HG02610 (cell line): ENCODE data around the gene NUP50.

Experiments used
- ATAC-seq: cut with Tn5 transposase; IDR thresholded peaks from one replicate; pipeline ENCODE4 v1.9.1; 2021; ENCODE audit warnings: mild to moderate bottlenecking, moderate library complexity; ENCODE audit not compliant: unreplicated experiment

The NUP50 gene

DNA sequence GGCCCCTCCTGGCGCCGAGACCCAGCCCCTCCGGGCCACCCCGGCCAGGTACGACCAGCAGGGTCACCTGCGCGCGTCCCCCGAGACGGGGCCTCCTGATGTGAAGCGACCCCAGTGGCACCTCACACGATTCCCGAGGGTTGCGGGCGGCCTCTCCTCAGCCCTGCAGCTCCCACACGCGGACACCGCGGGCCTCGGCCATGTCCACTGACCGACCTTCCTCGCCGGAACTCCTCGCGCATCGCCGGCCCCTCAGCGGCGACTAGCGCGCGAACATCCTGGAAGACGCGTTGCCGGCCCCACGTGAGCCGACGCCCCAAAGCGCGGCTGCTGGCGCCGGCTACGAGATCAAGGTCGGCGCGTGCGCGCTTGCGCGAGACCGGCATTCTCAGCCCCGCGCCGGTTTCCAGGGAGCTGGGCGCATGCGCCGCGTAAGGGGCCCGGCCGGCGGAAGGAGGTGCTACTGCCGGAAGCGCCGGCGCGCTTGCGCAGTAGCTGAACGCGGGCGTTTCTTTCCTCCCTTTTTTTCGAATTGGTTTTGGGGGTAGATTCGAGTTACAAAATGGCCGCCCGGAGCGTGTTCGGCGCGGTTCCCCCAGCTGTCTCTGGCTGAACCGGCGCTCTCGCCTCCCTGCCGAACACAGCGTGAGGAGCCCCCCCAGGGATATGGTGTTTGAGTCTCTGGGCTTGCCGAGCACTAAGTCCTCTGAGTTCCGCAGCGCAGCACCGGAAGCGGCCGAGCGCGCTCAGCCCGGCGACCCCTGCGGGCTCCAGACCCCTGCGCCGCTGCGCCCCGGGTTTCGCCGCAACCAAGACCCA, at the start of gene NUP50:
NUP50 (plus strand) TSS at position 475 of the 819 bp plus-strand sequence. CDS start 4,253 bp downstream, outside the sequence.
- peak; percentile 71 for ATAC-seq

GRCh38 chr22:45120440-45120839, 43.3 kb upstream of the NUP50 start:
- ATAC-seq: no peak

DNA sequence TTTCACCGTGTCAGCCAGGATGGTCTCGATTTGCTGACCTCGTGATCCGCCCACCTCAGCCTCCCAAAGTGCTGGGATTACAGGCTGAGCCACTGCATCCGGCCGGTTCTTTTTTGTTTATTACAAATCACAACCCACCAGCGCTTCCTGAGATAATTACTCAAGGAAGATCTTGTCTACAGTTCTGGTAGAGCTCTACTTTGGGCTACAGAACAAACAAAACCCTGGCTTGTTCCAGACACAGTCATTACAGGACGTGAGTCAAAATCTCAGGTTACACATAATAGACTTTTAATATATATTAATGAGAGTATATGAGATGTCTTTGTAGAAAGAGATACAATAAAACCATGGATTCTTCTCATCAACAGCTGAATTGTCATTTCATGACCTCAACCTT, 42.8 kb upstream of the NUP50 start:
- no peak for ATAC-seq

- ATAC-seq: no peak
Measured at GRCh38 chr22:45124176-45124847, 39.4 kb upstream of the NUP50 start.

DNA sequence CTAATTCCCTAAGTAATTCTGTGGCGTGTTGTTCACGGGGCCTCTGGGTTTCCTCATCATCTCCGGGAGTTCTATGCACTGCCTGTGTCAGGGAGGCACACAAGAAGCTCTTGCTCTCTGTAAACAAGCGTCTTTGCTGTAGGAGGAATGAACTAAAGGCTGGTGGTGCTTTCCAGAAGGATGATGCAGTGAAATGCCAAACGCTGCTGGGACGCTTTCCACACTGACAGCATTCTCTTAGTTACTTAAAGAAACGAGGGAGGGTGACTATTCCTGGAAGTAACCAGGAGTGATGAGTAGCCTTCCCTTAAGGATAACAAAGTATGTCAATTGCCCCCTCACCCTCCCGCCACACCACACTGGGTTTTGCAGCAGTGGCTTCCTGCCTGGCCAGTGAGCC, 38.5 kb upstream of the NUP50 start:
- ATAC-seq: no peak

DNA sequence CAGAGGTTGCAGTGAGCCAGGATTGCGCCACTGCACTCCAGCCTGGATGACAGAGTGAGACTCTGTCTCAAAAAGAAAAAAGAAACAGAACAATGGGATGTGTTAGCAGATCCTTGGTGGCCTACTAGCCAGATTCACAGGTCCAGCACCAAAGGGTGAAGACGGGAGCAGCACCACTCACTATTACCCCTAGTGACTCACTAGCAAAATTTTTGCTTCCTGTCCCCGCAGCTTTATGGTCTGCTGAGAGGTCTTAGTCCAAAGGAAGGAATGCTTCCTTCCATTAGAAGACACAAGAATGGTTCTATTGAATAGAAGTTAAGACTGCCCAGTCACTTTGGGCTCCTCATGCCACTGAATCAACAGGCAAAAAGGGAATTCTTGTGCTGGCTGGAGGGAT, 35.9 kb upstream of the NUP50 start:
- ATAC-seq: no peak

DNA sequence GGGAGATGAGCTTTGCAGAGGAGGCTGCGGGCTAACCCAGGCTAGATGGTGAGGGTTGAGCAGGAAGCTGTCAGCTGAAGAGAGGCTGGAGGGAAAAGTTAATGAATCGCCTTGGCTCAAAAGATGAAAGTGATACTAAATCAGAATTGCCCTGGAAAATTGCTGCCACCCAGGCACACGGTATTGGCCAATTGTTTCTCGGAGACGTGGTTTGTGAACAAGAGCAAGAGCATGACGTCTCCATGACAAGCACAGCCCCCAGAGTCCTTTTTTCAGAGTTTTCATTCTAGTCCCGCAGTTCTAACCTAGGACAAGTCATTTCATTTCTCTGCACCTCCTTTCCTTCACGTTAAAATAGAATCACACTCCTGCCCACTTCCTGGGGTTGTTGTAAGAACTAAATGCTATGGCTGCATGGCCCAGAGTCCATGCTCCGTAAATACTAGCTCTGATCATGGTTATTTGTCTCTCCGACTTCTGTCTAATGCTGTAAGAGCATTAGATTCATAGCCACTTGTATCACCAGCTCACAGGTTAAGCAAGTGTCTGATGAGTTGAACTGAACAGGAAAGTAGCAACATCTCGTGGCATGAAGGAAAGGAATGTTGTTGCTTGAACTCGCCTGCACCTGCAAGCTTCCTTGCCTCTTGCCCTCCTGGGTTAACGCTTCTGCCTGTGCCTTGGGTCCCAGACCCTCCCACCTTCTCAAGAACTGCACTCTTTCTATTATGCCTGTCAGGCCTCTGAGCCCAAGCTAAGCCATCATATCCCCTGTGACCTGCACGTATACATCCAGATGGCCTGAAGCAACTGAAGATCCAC, 33.8 kb upstream of the NUP50 start:
- ATAC-seq: no peak

- ATAC-seq: no peak
Measured at GRCh38 chr22:45130891-45131290, 32.8 kb upstream of the NUP50 start.

GRCh38 chr22:45131749-45132148, 32.0 kb upstream of the NUP50 start:
- ATAC-seq: no peak

DNA sequence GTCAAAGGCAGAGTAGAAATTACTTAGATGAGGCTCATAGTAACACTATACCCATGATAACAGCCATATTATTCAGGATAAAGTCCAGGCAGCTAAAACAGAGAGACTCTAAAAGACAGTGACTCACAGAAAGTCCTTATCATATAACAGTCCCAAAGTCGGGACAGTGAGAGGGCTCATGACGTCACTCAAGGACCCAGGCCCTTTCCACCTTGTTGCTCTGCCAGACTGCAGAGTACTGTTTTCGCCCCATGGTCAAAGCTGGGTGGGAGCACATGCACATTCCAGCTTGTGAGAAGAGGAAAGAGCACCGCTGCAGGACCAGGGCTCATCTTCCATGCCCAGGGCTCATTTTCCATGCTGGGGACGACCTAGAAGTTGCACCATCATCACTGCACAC, 29.4 kb upstream of the NUP50 start:
- ATAC-seq: no peak

GRCh38 chr22:45136594-45136993, 27.1 kb upstream of the NUP50 start:
- no peak for ATAC-seq

DNA sequence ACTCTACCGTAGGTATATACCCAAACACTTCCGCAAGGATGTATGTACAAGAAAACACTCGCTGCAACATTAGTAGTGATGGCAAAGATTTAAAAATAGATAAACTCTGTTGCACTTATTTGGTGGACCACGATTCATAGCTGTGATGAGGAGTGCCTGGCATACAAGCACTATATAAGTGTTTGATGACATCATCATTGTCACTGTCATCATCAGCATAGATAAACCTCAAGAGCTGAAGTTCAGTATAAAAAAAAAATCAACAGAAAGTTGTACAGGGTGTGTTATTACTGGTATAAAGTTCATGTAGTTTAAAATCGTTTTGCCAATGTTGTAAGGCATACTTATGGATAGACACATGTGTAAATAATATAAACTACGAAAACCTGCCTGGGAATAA, 24.0 kb upstream of the NUP50 start:
- ATAC-seq: no peak

GRCh38 chr22:45142376-45142775, 21.3 kb upstream of the NUP50 start:
- no peak for ATAC-seq

DNA sequence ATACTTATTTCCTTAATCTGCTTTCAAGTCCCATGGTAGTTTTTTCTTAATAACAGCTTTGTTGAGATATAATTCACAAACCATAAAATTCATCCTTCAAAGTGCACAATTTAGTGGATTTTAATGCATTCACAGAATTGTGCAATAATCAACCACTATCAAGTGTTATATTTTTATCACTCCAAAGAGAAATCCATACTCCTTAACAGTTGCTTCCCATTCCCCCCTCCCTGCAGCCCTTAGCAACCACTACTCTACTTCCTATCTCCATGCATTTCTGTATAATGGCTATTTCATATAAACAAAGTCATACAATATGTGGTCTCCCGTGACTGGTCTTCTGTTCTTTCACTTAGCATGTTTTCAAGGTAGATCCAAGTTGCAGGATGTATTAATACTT, 18.8 kb upstream of the NUP50 start:
- no peak for ATAC-seq

DNA sequence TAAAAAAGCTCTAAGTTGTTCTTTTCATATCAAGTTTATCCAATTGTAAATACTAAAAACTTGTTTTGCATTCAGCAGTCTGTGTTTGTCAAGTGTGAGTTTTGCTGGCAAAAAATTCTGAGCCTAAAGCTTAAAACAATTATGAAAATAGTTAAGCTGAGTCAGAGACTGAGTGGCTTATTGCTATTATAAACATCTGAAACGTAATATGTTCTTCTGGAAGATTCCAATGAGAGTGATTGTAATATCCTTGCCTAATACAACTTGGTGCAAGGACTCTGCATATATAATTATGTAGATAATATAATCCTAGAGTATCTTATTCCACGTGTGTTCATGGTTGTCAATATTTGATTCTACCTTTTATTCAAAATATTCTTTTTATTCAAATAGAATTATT, 14.1 kb upstream of the NUP50 start:
- no peak for ATAC-seq

DNA sequence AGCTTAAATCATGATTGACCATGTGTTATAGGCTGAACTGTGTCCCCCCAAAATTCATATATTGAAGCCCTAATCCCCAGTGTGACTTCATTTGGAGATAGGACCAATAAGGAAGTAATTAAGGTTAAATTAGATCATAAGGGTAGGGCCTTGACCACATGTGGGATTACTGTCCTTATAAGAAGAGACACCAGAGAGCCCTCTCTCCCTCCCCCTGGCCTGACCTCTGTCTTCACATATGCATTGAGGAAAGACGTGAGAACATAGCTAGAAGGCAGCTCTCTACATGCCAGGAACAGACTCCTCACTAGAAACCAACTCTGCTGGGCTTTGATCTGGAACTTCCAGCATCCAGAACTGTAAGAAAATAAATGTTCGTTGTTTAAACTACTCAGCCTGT, 13.6 kb upstream of the NUP50 start:
- no peak for ATAC-seq

- ATAC-seq: no peak
Measured at GRCh38 chr22:45151503-45151902, 12.2 kb upstream of the NUP50 start.

DNA sequence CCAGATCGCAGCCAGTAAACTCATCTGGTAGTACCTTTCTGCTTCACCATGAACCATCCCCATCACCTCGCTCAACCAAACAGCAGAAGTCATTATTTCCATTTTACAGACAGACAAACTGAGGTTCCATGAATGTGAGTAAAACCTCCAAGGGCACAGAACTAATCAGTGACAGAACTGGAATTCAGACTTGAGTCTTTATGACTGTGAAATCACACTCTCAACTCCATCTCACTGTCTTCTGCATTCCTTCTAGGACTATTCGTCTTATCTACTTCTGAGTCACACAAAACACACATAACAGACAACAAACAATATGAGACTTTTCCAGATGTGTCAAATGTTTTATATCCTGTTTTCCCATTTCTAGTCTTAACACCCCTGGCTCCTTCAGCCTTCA, 9.3 kb upstream of the NUP50 start:
- no peak for ATAC-seq

GRCh38 chr22:45155050-45155840, 8.5 kb upstream of the NUP50 start:
- ATAC-seq: no peak

- ATAC-seq: no peak
Measured at GRCh38 chr22:45157907-45158306, 5.8 kb upstream of the NUP50 start.
